ENCODE measurements around the gene TCERG1L.

DNA sequence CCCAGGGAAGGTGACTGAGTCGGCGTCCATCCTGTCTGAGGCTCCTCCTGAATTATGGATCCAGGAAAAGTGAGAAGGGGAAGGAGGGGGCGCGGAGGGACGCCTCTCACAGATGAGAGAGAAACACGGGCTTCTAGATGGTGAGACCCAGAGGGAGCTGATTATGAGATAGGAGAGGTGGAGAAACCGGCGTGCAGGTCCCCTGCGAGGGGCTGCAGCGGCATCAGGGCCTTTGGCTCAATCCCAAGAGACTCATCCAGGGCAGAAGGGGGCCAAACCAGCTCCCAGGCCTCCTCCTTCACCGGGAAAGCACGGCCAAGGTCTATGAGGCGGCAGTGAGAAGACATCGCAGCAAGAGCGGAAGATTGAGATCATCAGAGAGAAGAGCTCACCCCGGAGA is 70.8 kb downstream of the TCERG1L start:
- TF ChIP-seq, protein P1, sequence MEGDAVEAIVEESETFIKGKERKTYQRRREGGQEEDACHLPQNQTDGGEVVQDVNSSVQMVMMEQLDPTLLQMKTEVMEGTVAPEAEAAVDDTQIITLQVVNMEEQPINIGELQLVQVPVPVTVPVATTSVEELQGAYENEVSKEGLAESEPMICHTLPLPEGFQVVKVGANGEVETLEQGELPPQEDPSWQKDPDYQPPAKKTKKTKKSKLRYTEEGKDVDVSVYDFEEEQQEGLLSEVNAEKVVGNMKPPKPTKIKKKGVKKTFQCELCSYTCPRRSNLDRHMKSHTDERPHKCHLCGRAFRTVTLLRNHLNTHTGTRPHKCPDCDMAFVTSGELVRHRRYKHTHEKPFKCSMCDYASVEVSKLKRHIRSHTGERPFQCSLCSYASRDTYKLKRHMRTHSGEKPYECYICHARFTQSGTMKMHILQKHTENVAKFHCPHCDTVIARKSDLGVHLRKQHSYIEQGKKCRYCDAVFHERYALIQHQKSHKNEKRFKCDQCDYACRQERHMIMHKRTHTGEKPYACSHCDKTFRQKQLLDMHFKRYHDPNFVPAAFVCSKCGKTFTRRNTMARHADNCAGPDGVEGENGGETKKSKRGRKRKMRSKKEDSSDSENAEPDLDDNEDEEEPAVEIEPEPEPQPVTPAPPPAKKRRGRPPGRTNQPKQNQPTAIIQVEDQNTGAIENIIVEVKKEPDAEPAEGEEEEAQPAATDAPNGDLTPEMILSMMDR (IDR thresholded peaks at IDR 0.05; ENCODE audit: poor library complexity), result no peak
- TF ChIP-seq EZH2 (IDR thresholded peaks at IDR 0.05; ENCODE audit: borderline replicate concordance), result no peak
